H1 (cell line): ENCODE results near the gene PHACTR1. TPM values are rescaled to one million over a fixed set of nuclear protein-coding genes. Genes with fewer than 3 reads are reported as not detected.

Source experiments
- polyA plus RNA-seq, 7 experiments: library from polyadenylated mRNA; depleted of rRNA in 3 of 7; stranded (reverse) in 5 of 7; unstranded in 2 of 7; fragments of >200 nt in 5 of 7; fragments of 200-250 nt in 2 of 7; gene quantifications; 1 replicate in 5 of 7; 2 replicates in 1 of 7; 4 replicates in 1 of 7; pipeline versions ENCODE4 v1.2.1 to v1.2.3, GENCODE V29; 2011 to 2013; ENCODE audit warnings: missing spikeins in 2 of 7, mixed read lengths in 2 of 7
- total RNA-seq: library from RNA; stranded (reverse); fragmentation: NEBNext Ultra II Directional; extraction: Animal tissue kit (Norgen Biotek cat#: 25700); gene quantifications from 2 replicates; pipeline ENCODE4 v1.2.1, GENCODE V29; 2021
- TF ChIP-seq, protein P1 (sequence below), 3 experiments: IDR thresholded peaks; 1 replicate in 2 of 3; 2 replicates in 1 of 3; pipeline versions ENCODE4 v1.5.1 to v1.6.1; 2011; ENCODE audit warnings: low read length in 3 of 3, mild to moderate bottlenecking in 3 of 3, inconsistent platforms in 2 of 3, low read depth in 1 of 3, moderate library complexity in 1 of 3; ENCODE audit not compliant: insufficient read depth in 1 of 3; ENCODE audit errors: control extremely low read depth in 1 of 3

The PHACTR1 gene
- total and polyA plus RNA-seq, 2 of the 8 experiments (the other 6 are each of a cell fraction or from before 2014, with no cell fraction given) = 3.9 to 17.1 TPM

DNA sequence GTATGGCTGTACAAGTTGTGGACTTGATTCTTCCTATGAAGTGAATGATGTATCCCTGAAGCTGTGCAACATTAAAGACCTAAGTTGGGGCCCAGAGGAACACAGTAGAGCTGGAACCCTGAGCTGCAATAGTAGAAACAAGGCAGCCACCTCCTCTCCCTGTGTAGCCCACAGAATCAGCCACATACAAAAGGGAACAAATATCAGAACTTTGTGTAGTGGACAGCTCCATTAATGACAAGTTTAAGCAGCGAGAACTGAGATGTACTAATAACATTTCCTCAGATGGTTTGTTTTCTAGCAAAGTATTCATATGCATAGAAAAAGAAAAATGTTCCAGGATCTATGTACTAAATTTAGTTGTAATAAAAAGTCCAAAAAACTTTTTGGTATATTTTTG is 19.2 kb downstream of the PHACTR1 start (continued):
- TF ChIP-seq, protein P1, sequence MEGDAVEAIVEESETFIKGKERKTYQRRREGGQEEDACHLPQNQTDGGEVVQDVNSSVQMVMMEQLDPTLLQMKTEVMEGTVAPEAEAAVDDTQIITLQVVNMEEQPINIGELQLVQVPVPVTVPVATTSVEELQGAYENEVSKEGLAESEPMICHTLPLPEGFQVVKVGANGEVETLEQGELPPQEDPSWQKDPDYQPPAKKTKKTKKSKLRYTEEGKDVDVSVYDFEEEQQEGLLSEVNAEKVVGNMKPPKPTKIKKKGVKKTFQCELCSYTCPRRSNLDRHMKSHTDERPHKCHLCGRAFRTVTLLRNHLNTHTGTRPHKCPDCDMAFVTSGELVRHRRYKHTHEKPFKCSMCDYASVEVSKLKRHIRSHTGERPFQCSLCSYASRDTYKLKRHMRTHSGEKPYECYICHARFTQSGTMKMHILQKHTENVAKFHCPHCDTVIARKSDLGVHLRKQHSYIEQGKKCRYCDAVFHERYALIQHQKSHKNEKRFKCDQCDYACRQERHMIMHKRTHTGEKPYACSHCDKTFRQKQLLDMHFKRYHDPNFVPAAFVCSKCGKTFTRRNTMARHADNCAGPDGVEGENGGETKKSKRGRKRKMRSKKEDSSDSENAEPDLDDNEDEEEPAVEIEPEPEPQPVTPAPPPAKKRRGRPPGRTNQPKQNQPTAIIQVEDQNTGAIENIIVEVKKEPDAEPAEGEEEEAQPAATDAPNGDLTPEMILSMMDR (IDR thresholded peaks at IDR 0.05; ENCODE audit: control extremely low read depth in 1 of 3, insufficient read depth in 1 of 3, low read depth in 1 of 3, low read length in 3 of 3) = no peak
